ENCODE results near the gene EPHA8.

The EPHA8 gene

DNA sequence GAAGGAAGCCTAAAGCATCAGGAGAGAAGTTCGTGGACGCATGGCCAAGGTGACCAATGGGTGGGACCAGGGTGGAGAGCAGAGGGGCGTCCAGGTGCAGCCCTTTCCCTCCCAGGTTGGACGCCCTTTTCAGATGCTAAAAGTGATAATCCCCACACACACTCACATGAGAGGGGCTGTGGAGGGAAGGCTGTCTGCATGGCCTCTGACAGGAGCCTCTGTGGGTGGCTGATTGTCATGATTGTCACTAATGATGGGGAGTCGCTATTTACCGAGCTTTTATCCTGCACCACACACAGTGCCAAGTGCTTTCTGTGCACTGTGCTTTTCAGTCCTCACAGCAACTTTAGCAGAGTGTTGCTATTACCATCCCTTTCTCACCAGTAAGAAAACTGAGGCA is 46.0 kb downstream of the EPHA8 start:
- DNase-seq (ENCODE audit: low spot score) (no peak), ATAC-seq (ENCODE audit: low read depth) (no peak)
- Histone ChIP-seq H3K4me1 (ENCODE audit: insufficient read depth, poor library complexity, severe bottlenecking) (no peaks in the 10 kb centered on the region), H3K27ac (ENCODE audit: poor library complexity, severe bottlenecking) (no peak overlapping the region), H3K27me3 (ENCODE audit: insufficient read depth, poor library complexity, severe bottlenecking) (peaks cover 17% of the 10 kb centered on the region), H3K9me3 (ENCODE audit: severe bottlenecking) (no peaks in the 10 kb centered on the region), H3K4me3 (ENCODE audit: severe bottlenecking) (no peak overlapping the region), H3K36me3 (ENCODE audit: low read depth) (no peaks in the 10 kb centered on the region)
- TF ChIP-seq, protein P1, sequence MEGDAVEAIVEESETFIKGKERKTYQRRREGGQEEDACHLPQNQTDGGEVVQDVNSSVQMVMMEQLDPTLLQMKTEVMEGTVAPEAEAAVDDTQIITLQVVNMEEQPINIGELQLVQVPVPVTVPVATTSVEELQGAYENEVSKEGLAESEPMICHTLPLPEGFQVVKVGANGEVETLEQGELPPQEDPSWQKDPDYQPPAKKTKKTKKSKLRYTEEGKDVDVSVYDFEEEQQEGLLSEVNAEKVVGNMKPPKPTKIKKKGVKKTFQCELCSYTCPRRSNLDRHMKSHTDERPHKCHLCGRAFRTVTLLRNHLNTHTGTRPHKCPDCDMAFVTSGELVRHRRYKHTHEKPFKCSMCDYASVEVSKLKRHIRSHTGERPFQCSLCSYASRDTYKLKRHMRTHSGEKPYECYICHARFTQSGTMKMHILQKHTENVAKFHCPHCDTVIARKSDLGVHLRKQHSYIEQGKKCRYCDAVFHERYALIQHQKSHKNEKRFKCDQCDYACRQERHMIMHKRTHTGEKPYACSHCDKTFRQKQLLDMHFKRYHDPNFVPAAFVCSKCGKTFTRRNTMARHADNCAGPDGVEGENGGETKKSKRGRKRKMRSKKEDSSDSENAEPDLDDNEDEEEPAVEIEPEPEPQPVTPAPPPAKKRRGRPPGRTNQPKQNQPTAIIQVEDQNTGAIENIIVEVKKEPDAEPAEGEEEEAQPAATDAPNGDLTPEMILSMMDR (IDR thresholded peaks at IDR 0.05; ENCODE audit: poor library complexity, severe bottlenecking): no peak

DNA sequence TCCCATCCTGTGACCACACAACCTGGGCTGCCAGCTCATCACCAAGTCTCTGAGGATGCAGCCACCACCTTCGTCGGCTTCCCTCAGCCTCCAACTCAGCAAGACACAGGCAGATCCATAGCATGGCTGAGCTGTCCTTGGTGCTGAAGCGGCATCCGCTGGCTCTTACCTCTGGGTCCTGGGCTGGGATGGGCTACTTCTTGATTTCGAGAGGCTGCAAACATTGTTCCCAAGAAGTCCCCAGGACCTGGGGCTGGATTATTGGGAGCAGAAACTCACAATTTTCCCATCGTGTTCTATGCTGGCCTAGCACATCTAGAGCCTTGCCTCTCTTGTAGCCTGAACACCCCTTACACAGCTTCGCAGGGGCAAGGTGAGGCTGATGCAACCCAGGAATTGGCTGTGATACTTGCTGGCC is 48.2 kb downstream of the EPHA8 start:
- no peak for DNase-seq (ENCODE audit: low spot score)
- peaks cover 37% of the 10 kb centered on the region for H3K27me3 ChIP-seq (ENCODE audit: insufficient read depth, poor library complexity, severe bottlenecking)
- H3K9me3 ChIP-seq (ENCODE audit: severe bottlenecking): no peaks in the 10 kb centered on the region
- H3K4me1 ChIP-seq (ENCODE audit: insufficient read depth, poor library complexity, severe bottlenecking): no peaks in the 10 kb centered on the region
- ATAC-seq (ENCODE audit: low read depth): peak; percentile 70
- TF ChIP-seq, protein P1 (IDR thresholded peaks at IDR 0.05; ENCODE audit: poor library complexity, severe bottlenecking): no peak
- H3K27ac ChIP-seq (ENCODE audit: poor library complexity, severe bottlenecking): no peak overlapping the region
- no peaks in the 10 kb centered on the region for H3K36me3 ChIP-seq (ENCODE audit: low read depth)
- H3K4me3 ChIP-seq (ENCODE audit: severe bottlenecking): no peak overlapping the region

DNA sequence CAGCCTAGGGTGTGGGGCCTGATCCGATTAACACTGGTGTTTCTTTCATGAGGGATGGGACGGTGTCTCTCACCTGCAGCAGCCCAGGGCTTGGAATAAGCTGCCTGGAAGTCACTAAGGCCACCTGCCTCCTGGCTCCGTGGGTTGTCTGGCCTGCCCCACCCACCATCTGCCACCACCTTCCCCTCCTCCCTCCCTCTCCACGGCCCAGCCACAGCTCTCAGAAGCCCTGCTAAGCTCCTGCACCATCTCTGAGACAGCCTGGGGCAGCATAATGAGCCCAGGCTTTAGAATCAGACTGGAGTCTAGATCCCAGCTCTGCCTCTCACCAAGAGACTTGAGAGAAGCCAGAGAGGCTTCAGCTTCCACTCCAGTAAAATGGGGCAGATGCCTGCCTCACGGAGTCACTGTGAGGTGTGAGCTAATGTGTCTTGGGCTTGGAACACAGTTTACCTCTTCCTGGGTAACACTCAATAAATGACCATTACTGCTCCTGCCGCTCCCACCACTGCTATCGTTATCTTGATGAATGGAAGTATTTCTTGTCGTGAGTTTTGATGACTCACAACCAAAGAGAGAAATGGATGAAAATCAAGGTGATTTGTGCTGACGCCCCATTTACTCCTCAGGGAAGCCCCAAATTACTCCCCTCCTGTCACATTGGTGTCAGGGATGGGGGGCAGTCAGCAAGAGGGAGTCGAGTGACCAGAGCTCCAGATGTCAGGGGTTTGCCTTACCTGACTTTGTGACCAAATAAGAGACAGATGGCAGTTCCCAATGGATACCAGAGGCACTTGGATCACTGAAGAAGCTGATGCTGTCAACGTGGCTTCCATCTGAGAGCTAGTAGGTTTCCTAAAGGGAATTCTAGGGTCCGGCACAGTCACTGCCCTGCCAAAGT is 49.6 kb downstream of the EPHA8 start:
- Histone ChIP-seq H3K36me3 (ENCODE audit: low read depth) (no peaks in the 10 kb centered on the region), H3K4me3 (ENCODE audit: severe bottlenecking) (no peak overlapping the region), H3K9me3 (ENCODE audit: severe bottlenecking) (no peaks in the 10 kb centered on the region), H3K4me1 (ENCODE audit: insufficient read depth, poor library complexity, severe bottlenecking) (no peaks in the 10 kb centered on the region), H3K27me3 (ENCODE audit: insufficient read depth, poor library complexity, severe bottlenecking) (peaks cover 40% of the 10 kb centered on the region), H3K27ac (ENCODE audit: poor library complexity, severe bottlenecking) (no peak overlapping the region)
- ATAC-seq (ENCODE audit: low read depth) (no peak), DNase-seq (ENCODE audit: low spot score) (no peak)
- TF ChIP-seq, protein P1 (IDR thresholded peaks at IDR 0.05; ENCODE audit: poor library complexity, severe bottlenecking): no peak

DNA sequence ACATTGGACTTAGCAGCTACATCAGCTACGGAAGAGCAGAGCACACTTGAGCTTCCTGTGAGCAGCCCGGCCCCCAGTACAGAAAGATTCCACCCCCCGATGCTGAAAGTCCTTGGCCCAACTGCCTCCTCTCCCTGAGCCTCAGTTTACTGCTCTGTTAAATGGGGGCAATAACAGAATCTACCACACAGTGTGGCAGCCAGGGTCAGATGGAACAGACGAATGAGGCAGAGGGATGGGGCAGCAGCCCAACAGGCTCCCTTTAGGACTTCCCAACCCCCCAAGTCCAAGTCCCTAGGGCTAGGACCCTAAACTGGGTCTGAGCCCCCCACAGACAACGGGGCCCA is 50.3 kb downstream of the EPHA8 start:
- TF ChIP-seq, protein P1 (IDR thresholded peaks at IDR 0.05; ENCODE audit: poor library complexity, severe bottlenecking): no peak
- Histone ChIP-seq H3K4me3 (ENCODE audit: severe bottlenecking) (no peak overlapping the region), H3K36me3 (ENCODE audit: low read depth) (no peaks in the 10 kb centered on the region), H3K4me1 (ENCODE audit: insufficient read depth, poor library complexity, severe bottlenecking) (no peaks in the 10 kb centered on the region), H3K27ac (ENCODE audit: poor library complexity, severe bottlenecking) (no peak overlapping the region), H3K9me3 (ENCODE audit: severe bottlenecking) (no peaks in the 10 kb centered on the region), H3K27me3 (ENCODE audit: insufficient read depth, poor library complexity, severe bottlenecking) (peaks cover 42% of the 10 kb centered on the region)
- no peak for DNase-seq (ENCODE audit: low spot score)
- ATAC-seq (ENCODE audit: low read depth): no peak

DNA sequence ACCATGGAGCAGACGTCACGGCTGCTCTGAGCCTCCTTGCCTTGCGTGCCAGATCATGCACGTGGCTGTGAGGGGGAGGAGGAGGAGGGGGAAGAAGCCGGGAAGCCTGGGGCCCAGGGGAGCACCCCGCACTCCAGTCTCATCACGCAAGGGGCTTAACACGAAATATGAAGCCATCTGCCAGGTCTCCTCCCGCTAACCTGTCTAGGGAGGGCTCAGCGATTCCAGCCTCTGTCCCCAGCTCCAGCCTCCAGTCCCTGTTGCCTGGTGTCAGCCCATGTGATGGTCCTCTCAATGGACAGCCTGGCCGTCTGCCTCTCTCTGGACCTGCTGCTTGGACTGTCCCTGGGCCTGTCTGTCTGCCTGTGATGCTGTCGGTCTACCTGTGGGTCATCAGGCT is 50.7 kb downstream of the EPHA8 start:
- Histone ChIP-seq H3K27ac (ENCODE audit: poor library complexity, severe bottlenecking) (no peak overlapping the region), H3K4me1 (ENCODE audit: insufficient read depth, poor library complexity, severe bottlenecking) (no peaks in the 10 kb centered on the region), H3K36me3 (ENCODE audit: low read depth) (no peaks in the 10 kb centered on the region), H3K27me3 (ENCODE audit: insufficient read depth, poor library complexity, severe bottlenecking) (peaks cover 46% of the 10 kb centered on the region), H3K9me3 (ENCODE audit: severe bottlenecking) (no peaks in the 10 kb centered on the region), H3K4me3 (ENCODE audit: severe bottlenecking) (no peak overlapping the region)
- TF ChIP-seq, protein P1 (IDR thresholded peaks at IDR 0.05; ENCODE audit: poor library complexity, severe bottlenecking): no peak
- ATAC-seq (ENCODE audit: low read depth) (no peak), DNase-seq (ENCODE audit: low spot score) (no peak)
